Endothelial cell of hepatic sinusoid (primary cell): Measurements from ENCODE around the gene EN1.

Experiments used
- in situ Hi-C: cut with HindIII; loops from 2 replicates; pipeline ENCODE4 v1.10.0; 2017; ENCODE audit warnings: low sequenced_read_pairs

EN1 gene

DNA sequence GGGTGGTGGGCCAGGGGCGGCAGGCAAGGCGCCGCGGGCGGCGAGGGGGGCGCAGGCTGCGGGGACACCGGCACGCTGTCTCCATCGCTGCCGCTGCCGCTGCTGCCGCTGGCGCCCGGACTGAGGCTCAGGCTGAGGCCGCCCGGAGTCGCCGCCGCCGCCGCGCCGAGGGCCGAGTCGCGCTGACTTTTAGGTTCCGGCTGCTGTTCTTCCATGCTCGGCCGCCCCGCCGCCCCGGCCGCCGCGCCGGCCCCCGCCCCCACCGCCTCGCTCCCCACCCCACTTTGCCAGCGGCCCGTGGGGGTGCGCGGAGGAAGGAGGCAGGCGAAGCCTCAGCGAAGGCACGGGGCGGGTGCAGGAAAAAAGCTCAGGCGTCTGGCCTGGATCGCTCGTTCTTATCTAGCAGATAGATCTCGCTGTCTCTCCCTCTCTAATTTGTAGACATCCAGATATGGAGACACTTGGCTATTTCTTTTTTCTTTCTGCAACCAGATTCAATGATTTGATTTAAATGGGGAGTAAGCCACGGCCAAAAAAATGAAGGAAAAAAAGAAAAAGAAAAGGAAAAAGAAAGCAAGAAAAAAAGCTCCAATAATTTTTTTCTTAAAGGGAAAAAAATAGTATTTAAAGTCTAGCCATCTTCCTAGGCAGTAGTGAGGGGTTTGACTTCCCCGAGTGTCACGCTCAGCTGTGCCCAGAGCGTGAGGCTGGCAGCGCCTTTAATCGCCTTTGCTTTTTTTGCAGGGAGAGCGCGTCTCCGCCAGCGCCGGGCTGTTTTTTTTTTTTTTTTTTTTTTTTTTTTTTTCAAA, at the start of gene EN1:
EN1 (minus strand) TSS at position 696 of the 809 bp plus-strand sequence; CDS start at position 215, 481 bp downstream.
- in situ Hi-C loops = no loop called here

GRCh38 chr2:118893100-118893499, 45.7 kb upstream of the EN1 start:
- in situ Hi-C loops = no loop called here

- in situ Hi-C loops = no loop called here
Measured at GRCh38 chr2:118889995-118890394, 42.5 kb upstream of the EN1 start.

- in situ Hi-C loops = no loop called here
Measured at GRCh38 chr2:118883792-118884191, 36.3 kb upstream of the EN1 start.

DNA sequence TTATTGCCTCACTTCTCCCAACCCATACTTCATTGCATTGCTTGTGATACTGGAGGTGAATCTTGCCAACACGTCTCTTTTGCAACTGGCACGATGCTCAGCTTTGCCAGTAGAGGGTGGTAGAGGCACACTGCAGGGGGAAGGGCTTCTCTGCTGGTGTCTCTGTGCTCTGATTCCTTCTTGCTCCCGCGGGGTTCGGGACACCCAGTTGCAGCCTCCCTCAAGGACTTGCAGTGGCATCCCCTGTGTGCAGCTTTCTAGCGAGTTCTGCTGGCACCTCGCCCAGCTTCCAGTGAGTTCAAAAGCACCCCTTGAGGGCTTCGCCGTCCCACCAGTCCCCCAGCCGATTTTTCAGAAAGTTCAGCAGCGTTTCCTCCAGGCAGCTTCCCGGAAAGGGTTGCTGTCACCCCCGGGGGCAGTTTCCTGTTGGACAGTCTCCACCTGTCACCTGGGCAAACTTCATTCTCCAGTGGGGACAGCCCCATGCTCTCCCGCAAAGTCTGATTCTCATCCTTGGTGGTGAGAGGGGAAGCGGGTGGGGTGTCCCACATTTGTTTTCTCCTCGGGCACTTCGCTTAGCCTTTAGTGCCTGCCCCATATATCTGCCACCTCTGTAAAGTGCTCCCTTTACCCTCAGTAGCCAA, 35.4 kb upstream of the EN1 start:
- in situ Hi-C loops = no loop called here

DNA sequence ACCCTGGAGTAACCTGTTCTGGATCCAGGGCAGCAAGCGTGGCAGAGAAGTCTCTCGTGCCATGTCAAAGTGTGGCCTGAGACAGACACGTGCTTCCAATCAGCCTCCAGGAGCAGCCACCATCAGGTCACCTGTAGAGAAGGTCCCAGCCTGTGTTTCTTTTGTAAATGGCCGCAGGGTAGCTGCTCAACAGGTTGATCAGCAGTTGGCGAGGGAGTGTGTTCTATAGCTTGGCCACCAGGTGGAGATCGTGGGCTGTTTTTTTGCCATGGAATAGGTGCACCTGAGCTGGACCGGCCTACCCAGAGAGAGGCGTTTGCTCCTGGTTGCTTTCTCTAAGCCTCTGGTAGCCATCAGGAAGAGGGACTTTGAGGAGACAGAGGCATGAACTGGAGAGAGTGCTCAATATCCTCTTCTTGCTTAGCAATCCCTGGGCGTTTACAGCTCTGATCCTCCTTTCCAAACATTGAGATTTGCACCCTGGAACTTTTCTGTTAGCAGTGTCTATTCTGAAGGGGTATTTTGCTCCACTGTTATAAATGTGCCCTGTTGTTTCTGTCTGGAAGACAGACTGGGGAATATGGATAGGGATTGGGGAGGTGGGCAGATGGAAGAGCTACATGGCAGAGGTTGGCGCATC, 34.2 kb upstream of the EN1 start:
- in situ Hi-C loops = no loop called here

DNA sequence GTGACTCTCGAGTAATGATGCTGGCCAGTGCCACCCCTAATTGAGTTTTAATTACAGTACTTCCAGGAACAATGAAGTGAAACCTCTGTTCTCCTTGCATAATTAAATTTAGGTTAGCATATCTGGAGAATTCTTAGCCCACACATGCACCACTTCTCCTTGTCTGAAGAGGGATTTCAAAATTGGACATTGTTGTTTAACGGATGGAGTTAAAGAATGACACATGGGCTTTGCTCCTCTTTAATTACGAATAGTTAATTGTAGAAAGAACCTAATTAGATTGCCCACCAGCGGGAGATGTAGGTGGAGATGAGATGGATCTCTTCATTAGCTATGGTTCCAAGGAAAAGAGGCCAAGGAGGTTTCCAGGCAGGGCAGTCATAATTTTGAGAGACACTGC, 33.1 kb upstream of the EN1 start:
- in situ Hi-C loops = no loop called here

DNA sequence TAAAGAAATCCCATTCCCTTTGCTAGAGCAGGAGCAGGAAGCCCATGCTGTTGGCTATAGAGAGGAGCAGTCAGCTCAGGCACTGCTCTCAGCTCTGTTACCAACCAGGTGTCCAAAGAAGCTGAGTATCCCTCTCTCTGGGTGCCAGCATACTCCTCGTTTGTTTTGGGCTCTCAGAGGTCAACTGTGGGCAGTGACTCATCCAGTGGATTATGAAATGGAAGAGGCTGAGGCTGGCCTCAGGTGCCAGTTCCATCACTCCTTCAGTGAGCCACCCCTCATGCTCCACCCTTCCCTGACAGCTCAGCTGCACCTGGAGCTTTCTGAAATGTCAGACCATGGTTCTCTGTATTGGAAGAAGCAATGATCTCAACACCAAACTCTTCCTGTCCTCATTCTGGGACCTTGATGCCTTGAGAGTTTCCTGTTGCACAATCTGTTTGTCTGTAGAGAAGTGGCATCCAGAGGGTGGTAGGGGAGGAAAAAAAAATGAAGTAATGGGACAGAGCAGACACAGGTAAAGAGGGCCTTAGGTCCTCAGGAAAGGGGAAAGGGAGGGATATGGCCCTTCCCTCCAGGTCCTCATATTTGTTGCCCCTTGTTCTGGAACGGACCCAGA, 31.2 kb upstream of the EN1 start:
- in situ Hi-C loops = no loop called here

- in situ Hi-C loops = no loop called here
Measured at GRCh38 chr2:118875318-118875717, 27.9 kb upstream of the EN1 start.

DNA sequence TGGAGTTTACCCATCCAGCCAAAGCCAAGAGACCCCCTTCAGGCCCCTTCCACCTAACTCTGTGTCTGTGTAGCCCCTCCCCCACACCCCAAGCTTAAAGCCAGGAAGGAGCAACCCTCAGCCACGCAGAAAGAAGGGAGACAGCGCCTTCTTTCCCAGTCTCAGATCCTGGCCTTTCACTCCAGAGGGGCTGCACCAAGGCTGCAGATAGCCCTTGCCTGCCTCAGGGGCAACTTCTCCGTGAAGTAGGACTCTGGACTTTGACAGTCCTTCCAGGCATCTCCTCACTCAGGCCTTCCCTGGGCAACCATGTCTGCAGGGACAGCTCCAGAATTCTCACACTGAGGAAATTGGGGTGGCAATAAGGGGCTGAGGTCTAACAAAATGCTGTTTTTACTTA, 26.9 kb upstream of the EN1 start:
- in situ Hi-C loops = loop anchor here (5.0 to 25.0 kb wide), 2 partner anchors 647 to 837 kb away; no protein-coding TSS in a partner anchor

DNA sequence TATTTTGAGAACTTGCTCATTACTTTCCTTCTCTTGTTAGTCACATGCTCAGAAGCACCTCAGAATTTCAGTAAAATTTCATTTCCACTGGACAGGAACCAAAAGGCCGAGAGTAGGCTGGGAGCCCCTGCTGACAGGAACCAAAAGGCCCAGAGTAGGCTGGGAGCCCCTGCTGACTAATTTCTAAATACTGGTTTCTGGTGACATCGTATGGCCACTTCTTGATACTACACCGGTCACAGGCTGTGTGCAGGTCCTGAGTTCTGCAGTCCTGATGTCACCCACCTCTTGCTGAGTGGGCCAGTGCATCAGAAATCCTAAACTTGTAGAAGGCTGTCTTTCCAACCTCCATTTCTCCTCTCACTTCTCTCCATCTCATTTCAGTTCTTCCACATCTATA, 17.7 kb upstream of the EN1 start:
- in situ Hi-C loops = loop anchor here (25.0 kb wide), 1 partner anchor 828 kb away; no protein-coding TSS in a partner anchor

- in situ Hi-C loops = loop anchor here (25.0 kb wide), 1 partner anchor 827 kb away; no protein-coding TSS in a partner anchor
Measured at GRCh38 chr2:118864207-118864606, 16.8 kb upstream of the EN1 start.

- in situ Hi-C loops = loop anchor here (25.0 kb wide), 1 partner anchor 824 kb away; no protein-coding TSS in a partner anchor
Measured at GRCh38 chr2:118861731-118862130, 14.3 kb upstream of the EN1 start.

DNA sequence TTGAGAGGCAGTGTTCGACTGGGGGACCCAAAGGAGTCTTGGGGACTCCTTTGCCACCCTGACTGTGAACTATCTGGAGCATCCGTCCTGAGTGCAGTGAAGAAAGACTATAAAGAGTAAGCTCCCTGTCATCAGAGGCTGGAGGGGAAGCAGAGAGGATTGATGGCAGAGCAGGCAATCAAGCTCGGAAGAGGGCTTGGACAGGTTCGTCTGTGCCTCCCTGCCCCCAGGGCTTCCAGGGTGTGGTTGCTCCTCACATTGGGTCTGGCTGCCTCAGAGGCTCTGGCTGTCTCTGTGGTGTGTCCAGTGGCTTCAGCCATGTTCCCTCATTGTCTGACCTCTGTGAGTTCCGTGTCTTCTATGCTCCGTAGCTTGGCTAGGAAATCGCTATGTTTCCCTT, 13.8 kb upstream of the EN1 start:
- in situ Hi-C loops = loop anchor here (25.0 kb wide), 1 partner anchor 824 kb away; no protein-coding TSS in a partner anchor

- in situ Hi-C loops = loop anchor here (25.0 kb wide), 1 partner anchor 823 kb away; no protein-coding TSS in a partner anchor
Measured at GRCh38 chr2:118860506-118860905, 13.1 kb upstream of the EN1 start.

DNA sequence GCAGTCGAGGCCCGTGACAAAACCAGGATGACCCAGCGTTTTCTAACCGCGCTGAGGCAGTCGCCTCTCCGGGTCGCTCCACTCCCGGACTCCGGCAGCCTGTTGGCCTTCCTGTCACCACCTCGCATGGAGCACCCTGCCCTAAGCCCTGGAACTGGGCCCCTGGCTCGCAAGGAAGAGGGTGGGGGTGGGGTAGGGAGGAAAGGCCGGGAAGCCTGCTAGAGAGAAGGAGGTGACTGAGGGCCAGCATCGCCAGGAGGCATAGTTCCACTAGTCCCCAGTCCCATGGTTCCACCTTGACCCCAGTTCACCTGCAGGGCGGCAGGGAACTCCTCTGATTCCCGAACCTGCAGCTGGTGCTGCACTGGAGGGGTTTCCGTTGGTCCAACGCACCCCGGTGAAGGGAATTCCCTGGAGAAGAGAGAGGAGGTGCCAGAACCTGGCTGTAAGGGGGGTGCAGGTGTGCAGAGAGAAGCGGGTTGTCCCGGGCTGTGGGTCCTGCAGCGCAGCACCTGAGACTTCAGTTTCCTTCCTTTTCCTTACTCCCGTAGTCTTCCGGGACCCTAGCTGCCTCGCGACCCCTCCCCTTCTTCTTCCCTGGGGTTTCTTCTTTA, 11.8 kb upstream of the EN1 start:
- in situ Hi-C loops = loop anchor here (25.0 kb wide), 1 partner anchor 822 kb away; no protein-coding TSS in a partner anchor

DNA sequence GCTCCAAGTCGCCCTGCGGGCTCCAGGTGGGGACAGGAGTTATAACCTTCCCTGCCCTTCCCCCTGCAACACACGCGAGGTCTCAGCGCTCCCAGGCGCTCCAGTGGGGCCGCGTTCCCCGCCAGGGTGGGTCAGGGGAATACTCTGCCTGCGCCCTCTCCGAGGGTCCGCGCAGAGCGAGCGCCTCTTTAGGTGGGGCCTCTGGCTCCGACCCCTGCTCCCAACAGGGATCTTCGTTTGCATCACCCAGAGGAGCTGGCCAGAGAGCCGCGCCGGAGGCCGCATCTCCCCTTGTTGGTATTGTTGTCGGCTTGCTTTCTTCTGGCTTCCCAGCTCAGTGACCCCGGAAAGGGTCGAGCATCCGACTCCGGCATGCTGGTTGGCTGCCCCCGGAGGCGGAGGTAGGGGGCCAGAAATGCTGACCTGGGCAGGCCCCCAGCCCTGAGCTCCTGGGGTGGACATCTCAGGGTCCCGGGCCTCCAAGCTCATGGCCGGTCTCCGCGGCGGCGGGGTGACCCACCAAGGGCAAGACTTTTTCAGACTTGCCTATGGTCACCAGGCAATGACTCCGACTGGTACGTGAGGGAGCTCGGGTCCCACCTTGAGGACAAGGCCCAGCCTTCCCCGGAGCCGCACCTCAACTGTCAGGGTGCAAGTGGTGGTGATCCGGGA, 11.2 kb upstream of the EN1 start:
- in situ Hi-C loops = loop anchor here (25.0 kb wide), 1 partner anchor 821 kb away; no protein-coding TSS in a partner anchor

GRCh38 chr2:118857677-118858484, 10.4 kb upstream of the EN1 start:
- in situ Hi-C loops = loop anchor here (25.0 kb wide), 1 partner anchor 821 kb away; no protein-coding TSS in a partner anchor
